ENCODE data around the gene MACROD2.

DNA sequence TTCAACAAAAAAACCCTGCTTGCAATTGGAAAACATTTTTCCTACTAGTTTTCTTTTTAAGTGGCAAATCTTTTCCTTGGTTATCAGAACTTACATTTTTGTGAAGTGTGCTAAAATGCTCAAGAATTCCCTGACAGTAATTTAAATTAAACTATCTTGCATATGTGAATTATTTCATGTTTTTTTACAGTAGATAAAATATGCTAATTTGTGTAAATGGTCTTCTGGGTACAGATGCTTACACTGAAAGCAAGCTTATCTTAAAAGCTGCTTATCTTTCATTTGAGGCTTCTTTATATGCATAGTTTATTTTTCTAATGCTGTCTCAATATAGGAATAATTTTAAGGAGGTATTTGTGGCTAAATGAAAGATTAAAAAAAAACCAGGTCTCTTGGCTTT, 745.1 kb downstream of the MACROD2 start:
- no peak for TF ChIP-seq POLR2A (IDR thresholded peaks at IDR 0.05)
- TF ChIP-seq EP300 (IDR thresholded peaks at IDR 0.05), result no peak
- TF ChIP-seq, protein P1, sequence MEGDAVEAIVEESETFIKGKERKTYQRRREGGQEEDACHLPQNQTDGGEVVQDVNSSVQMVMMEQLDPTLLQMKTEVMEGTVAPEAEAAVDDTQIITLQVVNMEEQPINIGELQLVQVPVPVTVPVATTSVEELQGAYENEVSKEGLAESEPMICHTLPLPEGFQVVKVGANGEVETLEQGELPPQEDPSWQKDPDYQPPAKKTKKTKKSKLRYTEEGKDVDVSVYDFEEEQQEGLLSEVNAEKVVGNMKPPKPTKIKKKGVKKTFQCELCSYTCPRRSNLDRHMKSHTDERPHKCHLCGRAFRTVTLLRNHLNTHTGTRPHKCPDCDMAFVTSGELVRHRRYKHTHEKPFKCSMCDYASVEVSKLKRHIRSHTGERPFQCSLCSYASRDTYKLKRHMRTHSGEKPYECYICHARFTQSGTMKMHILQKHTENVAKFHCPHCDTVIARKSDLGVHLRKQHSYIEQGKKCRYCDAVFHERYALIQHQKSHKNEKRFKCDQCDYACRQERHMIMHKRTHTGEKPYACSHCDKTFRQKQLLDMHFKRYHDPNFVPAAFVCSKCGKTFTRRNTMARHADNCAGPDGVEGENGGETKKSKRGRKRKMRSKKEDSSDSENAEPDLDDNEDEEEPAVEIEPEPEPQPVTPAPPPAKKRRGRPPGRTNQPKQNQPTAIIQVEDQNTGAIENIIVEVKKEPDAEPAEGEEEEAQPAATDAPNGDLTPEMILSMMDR (IDR thresholded peaks at IDR 0.05), result no peak

Measured in suprapubic skin (tissue), 3 donors.